NCI-H524 treated with DMSO at 0.1 percent for 48 hours (cell line): ENCODE measurements around the gene ZFAND2B.
"Not testable (repeated sequence)": the region's sequence is repeated elsewhere in the genome, so short reads cannot be mapped to it uniquely, and the experiment has no call there.

Experiments used
- DNase-seq: peaks from one replicate; lab custom pipeline; 2025; lab: John Stamatoyannopoulos, UW

ZFAND2B gene

DNA sequence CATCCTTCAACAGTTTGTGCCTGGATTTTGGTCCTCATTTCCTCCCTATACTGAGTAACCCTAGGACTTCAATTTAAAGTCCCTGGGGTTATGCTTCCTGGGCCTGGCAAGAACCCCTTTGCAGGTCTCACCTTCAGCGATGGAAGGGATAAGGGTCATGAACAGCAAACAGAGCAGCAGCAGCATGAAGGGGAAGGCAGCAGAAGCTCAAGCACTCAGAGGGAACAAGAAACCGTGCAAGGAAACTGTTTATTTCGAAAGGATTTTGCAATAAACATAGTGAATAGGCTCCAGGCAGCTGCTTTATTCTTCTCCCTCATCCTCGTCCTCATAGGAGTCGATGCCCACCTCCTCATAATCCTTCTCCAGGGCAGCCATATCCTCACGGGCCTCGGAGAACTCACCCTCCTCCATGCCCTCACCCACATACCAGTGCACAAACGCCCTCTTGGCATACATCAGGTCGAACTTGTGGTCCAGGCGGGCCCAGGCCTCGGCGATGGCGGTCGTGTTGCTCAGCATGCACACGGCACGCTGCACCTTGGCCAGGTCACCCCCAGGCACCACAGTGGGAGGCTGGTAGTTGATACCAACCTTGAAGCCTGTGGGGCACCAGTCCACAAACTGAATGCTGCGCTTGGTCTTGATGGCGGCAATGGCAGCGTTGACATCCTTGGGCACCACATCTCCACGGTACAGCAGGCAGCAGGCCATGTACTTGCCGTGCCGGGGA, 43.6 kb downstream of the ZFAND2B start:
- DNase-seq: no peak

- no peak for DNase-seq
These were observed 45.1 kb downstream of the ZFAND2B start for GRCh38 chr2:219251656-219252055.

DNA sequence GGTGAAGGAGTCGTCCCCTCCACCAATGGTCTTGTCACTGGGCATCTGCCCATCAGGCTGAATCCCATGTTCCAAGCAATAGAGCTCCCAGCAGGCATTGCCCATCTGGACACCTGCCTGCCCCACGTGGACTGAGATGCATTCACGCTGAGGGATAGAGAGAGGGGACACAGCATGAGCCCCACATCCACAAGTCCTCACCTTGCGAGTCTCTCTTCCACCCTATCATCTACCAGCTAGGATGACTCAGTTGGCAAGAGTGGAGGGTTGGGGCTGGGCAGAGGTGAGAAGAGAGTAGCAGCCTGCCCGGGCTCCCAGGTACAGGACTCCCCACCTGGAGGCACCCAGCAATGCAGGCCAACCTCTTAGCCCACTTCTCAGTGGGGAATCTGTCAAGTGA, 45.5 kb downstream of the ZFAND2B start:
- DNase-seq: no peak

DNA sequence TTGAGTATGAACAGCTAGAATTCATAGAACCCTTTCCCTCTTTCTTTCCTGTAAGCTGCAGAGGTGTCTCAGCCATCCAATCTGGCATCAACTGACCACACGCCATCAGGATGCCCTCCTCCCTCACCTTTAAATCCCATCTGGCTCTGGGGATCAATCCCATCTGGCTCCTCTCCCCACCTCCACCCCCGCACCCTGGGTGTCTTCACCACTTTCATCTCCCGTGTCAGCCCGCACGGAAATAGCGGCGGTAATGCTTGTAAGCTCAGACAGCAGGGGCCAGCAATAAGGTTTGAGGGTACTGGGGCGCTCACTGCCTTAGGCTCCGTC, 46.0 kb downstream of the ZFAND2B start:
- peak; percentile 7 for DNase-seq

DNA sequence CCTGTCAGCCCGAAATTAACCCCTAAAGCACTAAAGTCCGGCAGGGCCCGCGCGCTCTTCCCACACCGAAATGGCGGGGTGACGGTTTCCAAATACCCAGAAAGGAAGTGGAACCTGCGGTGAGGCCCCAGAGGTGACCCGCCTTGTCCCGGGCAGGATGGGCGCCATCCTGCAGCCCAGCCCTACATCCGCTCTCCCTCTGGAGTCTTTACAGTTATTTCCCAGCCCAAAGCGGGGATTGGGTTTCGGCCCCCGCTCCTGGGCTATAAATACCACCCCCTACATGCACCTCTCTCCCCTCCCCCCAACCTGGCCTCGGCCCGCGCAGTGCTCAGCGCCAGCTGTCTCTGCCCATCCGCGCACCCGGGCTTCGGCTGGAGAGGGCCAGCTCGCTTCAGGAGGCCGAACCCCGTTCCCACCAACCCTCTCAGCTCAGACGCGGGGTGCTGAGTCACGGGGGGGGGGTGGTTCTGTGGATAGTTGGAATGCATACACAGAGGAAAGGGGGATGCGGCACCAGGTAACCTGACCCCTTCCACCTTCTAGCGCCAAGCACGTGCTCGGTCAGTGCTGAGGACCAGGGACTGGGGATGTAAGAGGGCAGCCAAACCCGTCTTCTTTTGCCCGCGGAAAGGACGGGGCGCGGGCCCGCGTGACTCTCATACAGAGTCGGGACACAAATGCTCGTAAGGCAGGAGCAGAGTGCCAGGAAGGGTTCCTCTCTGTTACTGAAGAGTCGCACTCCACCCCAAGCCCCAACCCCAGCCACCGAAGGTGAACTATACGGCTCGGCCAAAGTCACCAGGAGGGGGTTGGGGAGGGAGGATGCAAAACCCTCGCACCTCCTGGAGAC, 46.5 kb downstream of the ZFAND2B start, which contains the start of gene TUBA4B:
Gene TUBA4B (plus strand): TSS at position 344 of the 853 bp plus-strand sequence. CDS start 165 bp downstream, at position 509.
- peak; percentile 31 for DNase-seq

DNA sequence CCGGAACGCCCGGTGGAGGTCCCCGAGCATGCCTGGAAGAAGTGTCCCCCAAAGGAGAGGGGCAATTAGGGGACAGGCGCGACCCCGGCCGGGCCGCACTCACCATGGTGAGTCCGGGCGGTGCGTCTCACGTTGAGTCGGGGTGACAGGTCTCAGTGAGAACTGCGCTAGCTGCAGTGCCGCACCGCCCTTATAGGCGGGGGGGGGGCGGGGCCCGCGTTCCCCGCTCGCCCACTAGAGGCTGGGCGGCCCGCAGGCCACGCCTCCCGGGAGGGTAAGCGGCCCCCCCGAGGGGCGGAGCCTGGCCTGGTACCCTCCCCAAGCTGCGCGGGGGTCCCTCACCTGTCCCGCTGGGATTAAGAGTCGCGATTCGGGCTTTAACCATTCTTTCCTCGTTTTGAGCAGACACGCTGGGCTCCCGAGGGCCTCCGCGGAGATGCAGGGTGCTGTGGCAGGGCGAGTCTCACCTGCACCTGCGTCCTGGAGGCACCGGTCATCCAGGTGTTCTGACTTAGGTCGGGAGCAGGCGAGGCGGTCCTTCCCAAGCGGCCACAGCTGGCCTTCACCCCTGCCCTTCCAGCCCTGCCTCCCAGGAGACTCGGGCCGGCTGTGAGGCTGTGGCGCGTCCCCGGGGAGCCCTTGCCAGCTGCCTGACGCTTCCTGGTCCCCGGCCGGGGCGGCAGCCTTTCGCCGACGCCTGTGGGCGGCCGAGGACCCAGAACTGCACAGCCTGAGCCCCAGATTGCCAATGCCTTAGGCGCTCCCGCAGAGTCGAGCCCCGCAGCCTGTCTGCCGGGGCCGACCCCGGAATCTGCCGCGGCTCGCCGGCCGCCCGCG, 47.4 kb downstream of the ZFAND2B start, which contains the start of gene TUBA4A:
Gene TUBA4A (minus strand): TSS at position 166 of the 837 bp plus-strand sequence. CDS start 60 bp downstream, at position 106.
- peak; percentile 39 for DNase-seq

DNA sequence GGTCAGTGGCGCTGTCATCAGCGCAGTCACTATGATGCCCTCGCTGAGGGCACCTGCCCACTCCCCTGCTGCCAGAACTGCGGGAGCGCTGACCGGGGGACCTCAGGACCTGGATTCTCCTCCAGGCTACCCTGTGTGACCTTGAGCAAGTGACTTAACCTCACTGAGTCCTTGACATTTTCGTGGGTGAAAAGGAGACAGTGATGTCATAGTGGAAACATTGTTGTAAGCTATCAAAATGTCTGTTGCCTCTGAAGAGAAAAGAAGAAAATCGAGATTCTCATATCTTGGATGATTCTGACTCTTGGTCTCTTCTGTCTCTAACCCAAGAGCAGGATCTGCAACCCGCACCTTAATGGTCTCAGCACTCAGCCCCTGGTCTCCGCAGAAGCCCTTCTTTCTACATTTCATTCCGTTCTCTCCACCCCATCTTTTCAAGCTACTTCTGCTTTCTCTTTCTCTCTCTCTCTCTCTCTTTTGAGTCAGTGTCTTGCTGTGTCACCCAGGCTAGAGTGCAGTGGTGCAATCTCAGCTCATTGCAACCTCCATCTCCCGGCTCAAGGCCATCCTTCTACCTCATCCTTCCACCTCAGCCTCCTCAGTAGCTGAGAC, 48.1 kb downstream of the ZFAND2B start:
- DNase-seq: no peak

DNA sequence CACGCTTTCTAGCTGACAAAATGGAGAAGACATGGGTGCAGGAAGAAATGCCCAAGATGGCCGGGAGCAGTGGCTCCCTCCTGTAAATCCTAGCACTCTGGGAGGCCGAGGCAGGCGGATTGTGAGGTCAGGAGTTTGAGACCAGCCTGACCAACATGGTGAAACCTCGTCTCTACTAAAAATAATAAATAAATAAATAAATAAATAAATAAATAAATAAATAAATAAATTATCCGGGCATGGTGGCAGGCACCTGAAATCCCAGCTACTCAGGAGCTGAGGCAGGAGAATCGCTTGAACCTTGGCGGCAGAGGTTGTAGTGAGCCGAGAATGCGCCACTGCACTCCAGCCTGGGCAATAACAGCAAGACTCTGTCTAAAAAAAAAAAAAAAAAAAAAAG, 52.4 kb downstream of the ZFAND2B start:
- not testable (repeated sequence) for DNase-seq
